Midbrain (tissue), 1 donor: ENCODE results near the gene ATP1B1.

Source experiments
- DNase-seq: peaks from one replicate; lab custom pipeline; 2025; lab: John Stamatoyannopoulos, UW

The ATP1B1 gene

DNA sequence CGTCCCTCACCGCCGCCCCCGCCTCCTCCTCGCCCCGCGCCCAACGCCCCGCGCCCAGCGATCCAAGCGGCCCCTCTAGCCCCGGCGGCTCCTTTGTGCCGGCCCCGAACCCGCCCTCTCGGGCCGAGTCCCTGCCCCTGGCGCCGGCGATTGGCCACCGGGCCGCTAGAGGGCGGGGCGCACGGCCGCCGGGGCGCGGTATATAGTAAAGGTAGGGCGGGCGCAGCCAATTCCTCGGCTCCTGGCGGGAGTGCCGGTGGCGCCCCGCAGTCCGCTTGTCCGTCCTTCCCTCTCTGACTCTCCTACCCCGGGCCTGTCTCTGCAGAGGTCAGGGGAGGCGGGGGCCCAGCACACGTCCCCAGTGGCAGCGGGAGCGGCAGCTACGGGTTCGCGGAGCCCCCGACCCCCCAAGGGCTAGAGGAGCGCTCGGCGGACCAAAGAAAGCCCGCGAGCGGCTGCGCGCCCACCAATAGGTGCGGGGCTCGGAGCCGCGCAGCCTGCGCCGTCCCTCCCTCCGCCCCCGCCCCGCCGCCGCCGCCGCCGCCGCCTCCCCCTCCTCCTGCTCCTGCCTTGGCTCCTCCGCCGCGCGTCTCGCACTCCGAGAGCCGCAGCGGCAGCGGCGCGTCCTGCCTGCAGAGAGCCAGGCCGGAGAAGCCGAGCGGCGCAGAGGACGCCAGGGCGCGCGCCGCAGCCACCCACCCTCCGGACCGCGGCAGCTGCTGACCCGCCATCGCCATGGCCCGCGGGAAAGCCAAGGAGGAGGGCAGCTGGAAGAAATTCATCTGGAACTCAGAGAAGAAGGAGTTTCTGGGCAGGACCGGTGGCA is at the start of gene ATP1B1:
Gene ATP1B1, plus strand, starts transcription at position 596 of the 826 bp plus-strand sequence. Its CDS starts 140 bp downstream, at position 736.
- peak; percentile 91 for DNase-seq

DNA sequence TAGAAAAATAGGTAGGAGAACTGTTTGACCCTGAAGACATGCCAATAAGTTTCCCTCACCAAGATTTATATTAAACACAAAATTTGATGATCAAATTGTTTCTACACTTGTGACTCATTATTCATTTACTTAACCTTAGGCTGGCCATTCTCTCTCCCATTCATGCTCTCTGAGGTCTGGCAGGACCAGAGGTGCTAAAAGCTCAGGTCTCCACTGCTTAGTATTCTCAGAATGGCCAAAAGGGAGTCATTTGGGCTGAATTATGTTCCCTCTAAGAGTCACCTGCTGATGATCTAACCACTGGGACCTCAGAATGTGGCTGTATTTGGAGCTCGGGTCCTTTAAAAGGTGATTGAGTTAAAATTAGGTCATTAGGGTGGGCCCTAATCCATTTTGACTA is 47.1 kb upstream of the ATP1B1 start:
- DNase-seq = no peak

DNA sequence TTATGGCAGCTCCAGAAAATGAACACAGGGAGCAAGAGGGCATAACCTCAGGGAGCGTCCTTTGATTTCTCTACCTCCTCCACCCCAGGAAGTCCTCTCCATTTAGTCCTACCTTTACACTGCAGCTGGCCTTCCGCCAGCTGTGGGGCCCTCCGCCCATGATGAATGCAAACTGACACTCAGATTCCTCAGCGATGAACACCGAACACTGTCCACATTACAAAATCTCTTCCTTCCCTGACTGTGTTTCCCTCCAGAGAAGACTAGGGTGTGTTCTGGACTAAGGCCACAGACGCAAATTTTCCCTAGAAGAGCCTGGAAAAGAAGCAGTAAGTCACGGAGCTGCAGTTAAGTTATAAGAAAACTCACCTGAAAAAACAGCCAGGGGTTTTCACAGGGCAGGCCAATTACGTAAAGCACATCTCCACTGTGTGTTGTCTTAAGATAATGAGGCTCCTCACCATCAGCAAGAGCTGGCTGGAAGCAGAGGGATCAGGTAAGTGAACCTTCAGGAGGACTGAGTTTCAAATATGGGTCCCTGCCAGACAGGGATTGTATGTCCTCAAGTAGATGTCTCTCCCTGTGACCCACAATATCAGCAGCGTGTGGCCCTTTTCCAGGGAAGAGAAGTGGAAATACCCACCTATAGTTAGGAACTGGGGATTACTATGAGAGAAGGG is 46.3 kb upstream of the ATP1B1 start:
- DNase-seq = no peak

DNA sequence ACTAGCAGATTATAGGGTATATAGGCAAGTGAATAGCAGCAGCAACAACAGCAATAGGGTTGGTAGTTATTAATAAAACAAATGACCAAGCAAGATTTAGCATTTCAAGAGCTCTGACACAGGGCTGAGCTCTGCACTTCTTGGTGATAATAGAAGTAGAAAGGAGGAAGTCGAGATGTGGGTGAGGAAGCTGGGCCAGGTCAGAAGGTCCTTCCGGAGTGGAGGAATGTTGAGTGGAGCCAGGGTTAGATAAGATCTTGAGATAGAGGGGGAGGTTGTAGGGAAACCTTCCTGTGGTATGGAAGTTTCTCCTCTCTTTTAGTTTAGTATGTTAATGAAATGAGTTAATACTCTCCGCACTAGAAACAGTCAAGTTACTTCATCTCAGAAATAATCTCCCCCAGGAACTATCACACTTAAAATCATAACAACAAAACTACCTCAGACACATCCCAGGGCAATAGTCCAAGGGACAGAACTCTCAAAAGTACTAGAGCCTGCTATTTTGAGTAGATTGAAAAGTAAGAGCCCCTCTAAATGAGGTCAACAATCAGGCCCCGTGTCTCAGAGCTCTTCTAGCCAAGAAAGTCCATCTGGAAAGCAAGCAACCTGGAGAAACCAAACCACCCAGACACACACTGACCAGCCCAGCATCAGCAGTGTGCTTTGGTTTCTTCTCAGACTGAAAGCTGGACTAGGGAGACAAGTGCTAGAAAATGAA is 45.4 kb upstream of the ATP1B1 start:
- peak; percentile 37 for DNase-seq

DNA sequence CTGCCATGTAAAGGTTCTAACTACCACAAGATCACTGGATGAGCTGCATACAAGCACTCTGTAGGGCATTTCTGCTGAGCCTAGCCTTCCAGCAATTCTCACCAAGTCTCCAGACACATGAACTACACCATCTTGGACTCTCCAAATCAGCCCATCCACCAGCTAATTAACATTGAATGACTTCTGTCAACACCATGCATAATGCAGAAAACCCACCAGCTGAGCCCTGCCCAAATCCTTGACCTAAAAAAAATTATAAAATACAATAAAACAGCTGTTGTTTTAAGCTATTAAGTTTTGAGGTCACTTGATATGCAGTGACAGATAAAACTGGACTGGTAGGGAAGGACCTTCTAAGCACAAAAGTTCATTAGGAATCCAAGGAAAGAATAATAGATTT is 44.3 kb upstream of the ATP1B1 start:
- no peak for DNase-seq

DNA sequence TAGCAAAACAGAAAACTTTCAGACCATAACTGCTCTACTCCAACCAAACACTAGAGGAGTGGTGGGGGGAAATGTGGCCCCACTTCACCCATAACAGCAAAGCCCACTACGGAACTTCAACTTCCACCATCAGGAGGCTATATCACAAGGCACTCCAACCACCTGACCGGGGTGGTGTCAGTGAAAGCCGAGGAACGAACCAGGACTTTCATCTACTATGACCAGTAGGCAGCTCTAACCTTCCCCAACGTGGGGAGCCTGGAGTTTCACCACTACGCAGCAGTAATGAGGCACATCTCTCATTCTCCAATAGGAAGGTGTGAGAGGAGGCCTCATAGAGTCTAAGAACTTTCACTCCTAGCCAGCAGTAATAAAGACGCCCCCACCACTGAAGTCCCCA is 42.4 kb upstream of the ATP1B1 start:
- no peak for DNase-seq

DNA sequence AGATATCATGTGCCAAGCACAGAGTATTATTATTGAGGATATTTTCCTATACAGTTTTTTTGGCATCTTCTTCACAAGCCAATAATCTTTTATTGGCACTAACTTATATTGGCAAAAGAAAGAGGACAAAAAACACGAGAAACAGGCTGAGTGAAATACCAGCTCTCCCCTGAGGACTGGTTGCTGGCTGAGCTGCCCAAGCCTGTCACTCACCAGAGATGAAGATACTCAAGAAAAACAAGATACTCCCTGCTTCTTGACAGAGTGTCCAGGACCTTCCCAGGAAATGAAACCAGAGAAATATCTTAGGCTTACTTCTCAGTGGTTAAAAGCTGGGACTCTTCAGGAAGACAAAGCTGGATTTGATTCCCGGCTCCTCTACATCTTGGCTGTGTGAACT is 35.9 kb upstream of the ATP1B1 start:
- DNase-seq = no peak

DNA sequence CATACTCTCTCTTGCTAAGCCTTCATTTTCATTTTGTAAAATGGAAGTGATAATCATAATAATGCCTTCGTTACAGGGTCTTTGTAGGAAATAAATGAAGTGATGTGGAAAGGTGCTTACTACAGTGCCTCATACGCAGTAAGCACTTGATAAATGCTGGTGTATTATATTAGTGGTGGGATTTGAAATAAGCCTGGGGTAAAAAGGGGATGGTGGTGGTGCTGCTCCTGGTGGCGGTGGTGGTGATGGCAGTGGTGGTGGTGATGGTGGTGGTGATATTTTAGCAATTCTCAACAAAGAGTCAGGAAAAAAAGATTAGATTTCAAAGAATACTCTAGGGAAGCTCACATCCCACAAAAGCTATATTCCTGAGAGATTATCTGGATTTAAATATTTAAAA is 35.5 kb upstream of the ATP1B1 start:
- DNase-seq = no peak

DNA sequence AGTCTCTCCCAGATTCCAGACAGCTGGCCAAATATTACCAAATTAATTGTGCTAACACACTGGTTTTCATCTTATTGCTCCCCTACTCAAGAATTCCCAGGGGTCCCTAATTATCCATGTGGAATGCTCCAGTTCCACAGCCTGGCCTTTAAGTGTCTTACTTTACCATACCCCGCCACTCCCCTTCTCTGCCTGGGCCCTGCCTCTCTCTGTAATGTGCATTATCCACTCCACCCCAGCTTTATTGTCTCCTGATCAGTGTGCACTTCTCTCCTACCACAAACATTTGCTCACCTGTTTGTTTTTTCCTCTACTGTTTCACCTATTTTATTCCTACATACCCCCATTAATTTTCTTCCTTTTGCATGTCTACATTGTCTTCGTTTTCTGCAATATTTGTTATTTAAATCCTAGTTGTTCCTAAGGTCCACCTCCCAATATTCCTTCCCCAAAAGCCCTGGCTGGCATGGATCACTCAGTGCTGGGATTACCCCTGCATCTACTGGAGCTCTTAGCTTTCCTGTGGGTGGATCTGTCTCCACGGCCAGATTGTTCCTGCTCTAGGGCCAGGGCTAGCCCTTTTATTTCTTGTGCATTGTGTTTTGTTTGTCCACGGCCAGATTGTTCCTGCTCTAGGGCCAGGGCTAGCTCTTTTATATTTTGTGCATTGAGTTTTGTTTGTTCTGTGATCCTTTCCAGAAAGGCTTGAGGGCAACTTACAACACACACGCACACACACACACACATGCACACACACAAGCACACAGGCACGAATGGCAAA is 33.4 kb upstream of the ATP1B1 start:
- DNase-seq = peak; percentile 17

DNA sequence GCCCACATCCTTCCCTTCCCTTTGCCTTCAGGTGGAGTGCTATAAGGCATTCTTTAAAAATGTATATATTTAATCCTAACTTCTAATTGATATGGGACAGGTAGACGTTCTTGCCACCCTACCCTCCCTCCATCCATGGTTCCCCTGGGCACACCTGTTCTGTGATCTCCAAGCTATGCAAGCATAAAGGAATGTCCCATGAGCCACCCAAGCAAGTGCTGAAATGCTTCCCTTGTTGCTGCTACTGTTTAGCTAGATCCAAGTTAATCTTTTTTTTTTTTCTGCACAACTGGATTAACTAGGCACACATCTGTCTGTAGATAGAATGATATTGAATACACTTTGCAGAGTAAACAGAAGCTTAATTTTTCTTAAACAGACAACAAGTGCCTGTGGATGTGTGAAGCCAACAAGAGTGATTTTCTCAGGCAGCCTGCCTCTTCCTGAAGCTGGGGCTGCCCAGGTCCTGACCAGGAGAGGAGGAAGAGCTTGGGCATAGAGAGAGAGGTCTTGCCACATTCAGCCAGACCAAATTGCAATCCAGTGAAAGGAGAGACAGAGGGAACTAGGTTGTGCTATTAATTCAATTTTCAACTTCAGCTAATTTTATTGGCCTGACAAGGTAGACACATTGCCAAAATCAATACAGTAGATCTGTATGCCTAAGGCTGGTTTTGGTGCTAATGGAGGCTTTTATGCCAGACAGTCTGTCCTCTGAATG is 28.2 kb upstream of the ATP1B1 start:
- no peak for DNase-seq

DNA sequence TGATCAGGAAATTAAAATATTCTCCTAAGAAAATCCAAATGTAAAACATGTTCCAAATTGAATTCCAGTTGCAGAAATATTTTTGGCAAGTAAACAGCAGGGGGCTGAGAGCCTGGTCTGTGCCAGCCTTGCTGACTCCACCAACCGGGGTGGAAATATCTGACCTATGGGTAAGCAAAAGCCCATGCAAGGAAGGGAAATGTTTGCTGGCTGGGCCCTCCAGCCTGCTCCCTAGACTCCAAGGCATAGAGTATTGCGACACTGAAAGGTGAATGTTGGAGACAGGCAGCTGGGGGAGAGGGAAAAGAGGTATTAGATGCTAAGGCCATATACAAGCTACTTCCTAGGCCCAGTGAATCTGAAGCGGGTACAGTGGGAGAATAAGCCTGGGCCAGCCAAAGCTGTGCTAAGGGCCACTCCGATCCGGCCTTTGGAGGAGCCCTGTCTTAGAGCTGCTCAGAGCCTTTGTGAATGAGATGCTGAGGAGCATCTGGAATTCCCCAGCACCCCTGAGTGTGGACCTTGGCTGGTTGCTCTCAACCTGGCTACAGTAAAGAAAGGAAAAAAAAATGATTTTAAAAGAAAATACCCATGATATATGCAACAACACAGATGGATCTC is 24.9 kb upstream of the ATP1B1 start:
- DNase-seq = no peak

DNA sequence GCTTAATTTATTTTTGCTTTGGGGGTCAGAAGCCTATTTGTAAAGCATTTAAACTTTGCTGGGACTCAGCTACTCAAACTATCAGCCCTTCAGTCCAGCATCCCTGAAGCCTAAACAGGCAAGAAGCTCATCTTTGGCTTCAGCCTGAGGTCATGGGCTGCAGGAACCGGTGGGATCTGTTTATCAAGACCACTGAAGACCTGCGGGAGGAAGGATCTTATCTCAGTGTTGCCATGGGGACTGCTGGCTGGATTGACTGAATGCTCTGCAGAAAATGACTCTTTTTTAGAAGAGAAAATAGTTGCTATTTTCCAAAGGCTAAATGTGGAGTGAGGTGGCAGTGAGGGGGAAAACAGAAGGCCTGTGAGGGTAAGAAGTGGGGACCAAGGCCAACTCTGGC is 20.6 kb upstream of the ATP1B1 start:
- DNase-seq = no peak

DNA sequence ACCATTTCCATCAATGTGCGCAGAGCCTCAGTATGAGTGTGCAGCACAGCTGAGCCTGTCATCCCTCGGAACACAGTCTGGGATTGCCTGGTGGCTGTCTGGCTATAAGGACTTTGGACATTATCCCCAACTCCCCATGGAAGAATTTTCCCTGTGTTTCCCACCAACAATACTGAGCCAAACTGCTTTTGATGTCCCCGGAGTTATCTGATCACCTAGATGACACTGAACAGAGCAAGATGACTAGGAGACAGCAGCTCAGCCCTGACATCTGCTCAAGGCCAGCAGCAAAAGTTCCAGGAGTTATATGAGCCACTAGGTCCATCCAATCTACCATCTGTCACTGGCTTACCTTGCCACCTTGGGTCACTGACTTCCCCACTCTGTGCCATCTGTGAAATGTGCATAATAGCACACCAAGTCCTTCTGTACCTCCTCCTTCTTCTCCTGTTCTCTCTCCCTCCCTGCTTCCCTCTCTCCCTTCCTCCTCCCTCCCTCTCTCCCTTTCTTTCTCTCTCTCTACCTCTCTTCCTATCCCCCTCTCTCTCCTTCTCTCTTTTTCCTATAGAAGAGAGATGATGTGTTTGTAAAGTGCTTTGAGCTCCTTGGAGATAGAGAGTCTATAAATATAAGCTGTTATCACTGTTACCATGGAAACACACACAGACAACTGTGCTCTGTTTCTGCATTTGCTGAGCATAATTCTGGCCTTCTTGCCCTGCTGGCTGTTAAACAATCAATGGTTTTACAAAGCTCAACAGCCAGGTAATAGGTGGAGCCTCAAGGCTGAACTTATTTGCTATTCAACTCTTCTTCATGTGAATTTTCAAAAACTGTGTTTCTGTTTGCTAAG is 19.7 kb upstream of the ATP1B1 start:
- peak; percentile 55 for DNase-seq

DNA sequence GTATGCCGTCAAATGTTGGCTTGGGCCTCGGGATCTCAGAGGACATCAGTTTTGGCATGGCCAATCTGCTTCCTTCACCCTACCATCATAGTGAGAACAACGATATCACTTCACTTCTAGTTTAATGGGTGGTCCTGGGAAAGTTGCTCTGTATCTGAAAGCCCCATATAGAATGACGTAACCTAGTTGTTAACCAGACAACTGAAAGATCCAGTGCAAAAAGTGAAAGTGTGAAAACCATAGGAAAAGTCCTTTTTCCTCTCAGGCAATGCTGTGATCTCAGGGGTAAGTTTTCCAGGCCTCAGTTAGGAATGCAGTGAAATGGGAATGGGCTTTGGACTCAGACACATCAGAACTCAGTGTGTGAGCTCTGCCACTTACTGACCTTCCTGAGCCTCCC is 18.6 kb upstream of the ATP1B1 start:
- no peak for DNase-seq

DNA sequence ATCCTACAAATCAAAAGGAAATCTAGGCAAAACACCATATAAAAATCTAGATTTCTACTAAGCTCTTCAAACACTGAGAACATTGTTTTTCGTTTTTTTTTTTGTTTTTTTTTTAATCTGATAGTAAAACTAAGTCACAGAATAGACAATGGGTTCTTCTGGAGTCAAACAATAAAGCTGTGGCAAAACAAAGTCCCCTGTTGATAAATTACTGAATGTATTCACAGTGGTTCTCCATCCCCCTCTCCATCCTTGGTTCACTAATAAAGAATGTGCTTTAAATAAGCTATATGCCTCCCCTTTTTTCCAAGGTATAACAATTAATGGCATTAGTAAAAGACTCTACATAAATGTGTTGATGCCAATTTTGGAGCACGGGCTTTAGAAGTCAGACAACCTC is 16.7 kb upstream of the ATP1B1 start:
- DNase-seq = peak; percentile 72

DNA sequence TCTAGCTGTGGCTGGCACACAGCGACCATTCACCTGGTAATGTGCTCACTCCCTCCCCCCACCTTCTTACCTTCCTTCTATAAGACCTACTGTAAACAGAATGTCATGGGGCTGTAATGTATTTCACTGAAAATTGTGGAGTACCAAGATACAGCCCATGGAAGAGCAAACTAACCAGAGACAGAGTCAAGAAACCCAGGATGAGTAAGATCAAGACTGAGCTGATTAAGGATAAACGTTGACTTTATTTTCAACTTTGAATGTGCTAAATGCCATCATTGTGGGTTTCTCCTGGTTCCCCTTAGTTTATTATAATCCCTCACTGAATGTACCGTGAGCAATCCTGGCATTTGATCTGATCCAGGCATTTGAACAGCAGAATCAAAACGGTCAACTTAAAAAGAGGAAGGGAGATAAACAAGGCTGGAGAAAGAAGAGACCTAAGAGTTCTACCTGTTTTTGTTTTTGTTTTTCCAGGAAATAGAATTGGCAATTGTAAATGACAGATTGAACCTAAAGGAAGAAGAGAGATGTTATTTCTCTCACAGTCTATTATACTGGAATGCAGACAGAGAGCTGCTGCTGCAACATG is 16.1 kb upstream of the ATP1B1 start:
- DNase-seq = peak; percentile 47

DNA sequence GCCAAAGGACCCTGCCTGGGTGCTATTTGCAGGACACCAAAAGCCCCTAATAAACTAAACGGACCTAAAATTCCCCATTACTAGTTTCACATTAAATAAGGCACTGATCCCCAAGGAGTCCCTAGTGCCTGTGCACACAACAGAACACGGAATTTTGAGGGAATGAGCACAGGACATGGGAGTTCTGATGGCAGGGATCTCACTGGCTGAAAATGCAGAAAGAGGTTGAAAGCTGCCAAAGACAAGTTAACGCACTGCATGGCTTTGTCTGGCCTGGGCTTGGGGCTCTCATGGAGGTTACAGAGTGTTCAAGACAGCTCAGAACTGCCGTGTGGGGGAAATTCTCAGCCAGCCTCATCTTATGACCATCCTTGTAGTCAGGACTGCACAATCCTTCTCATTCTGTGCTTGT is 15.6 kb upstream of the ATP1B1 start:
- peak; percentile 47 for DNase-seq

DNA sequence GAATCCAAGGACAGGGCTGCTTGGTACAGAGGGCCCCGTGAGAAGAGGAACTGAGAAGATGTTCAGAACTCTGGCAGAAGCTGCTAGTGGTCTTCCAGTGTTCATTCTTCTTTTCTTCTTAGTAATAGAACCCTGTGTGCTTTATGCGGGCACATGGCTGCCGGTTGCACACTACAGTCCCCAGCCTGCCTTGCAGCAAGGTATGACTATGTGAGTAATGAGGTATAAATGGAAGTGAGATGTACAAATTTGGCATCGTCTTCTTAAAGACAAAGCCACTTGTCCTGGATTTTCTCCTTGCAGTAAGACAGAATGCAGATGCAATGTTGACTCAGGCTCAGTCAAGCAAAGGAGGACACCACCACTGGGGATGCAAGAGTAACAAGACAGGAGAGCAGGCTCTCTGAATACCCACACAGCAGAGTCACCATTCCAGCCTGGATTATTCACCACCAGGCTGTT is 15.0 kb upstream of the ATP1B1 start:
- DNase-seq = peak; percentile 32

DNA sequence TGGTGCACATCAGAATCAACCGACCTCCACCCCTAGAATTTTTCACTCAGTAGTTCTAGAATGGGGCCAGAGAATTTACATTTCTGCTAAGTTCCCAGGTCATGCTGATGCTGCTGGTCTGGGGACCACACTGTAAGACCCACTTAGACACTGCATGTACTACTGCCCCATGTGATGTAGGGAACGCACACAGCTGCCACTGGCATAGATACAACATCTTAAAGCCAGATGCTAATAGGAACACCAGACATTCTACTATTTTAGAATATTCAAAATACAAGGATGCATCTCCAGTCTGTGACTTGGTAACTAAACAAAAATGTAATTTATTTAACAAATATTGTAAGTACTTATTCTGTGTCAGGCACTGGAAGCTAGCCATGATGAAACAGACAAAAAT is 14.1 kb upstream of the ATP1B1 start:
- DNase-seq = no peak
